Measurements from ENCODE around the gene DENND5A. TPM values are rescaled to one million over a fixed set of nuclear protein-coding genes. Genes with fewer than 3 reads are reported as not detected.
A peak's percentile ranks its signal among the peaks of the same experiment; 100 is the strongest.

The DENND5A gene
- total and polyA plus RNA-seq, 2 of the 8 experiments (the other 6 are each of a cell fraction or from before 2014, with no cell fraction given): 65.7 to 139 TPM

GRCh38 chr11:9266926-9267325 lies 1.8 kb upstream of the DENND5A start:
- H3K18ac ChIP-seq (ENCODE audit: extremely low read depth, low read length): no peak overlapping the region
- H3K4me3 ChIP-seq (ENCODE audit: extremely low read depth in 1 of 4, insufficient read depth in 2 of 4, low read depth in 3 of 4, low read length in 4 of 4): no peak overlapping the region
- H2BK20ac ChIP-seq (ENCODE audit: low read length): 0 out of 2 replicates have a peak overlapping the region, but pooled peaks have one; percentile 82
- no peak for DNase-seq (ENCODE audit: low read depth in 1 of 2, low spot score in 2 of 2)
- no peaks in the 10 kb centered on the region for H3K27me3 ChIP-seq (replicated peaks in 1 of 4; ENCODE audit: control insufficient read depth in 3 of 4, extremely low read depth in 1 of 4, insufficient read depth in 3 of 4, low read length in 3 of 4)
- H4K20me1 ChIP-seq (replicated peaks in 1 of 2; ENCODE audit: control insufficient read depth in 1 of 2, insufficient read depth in 2 of 2, low read length in 2 of 2): peaks cover 2 to 5% of the 10 kb centered on the region in 2 experiments
- no peaks in the 10 kb centered on the region; the same call in 1 of the 2 replicates for H3K79me1 ChIP-seq (ENCODE audit: low read depth, low read length)
- peaks cover 7 to 24% of the 10 kb centered on the region in 2 experiments; a peak in 3 of 4 replicates for H3K79me2 ChIP-seq (ENCODE audit: control insufficient read depth in 1 of 2, insufficient read depth in 2 of 2, low read length in 2 of 2)
- H3K56ac ChIP-seq (replicated peaks; ENCODE audit: insufficient read length, low read depth, low read length): no peak overlapping the region
- H3K4me1 ChIP-seq (replicated peaks in 1 of 4; ENCODE audit: control insufficient read depth in 3 of 4, insufficient read depth in 4 of 4, low read length in 3 of 4): peaks cover 2 to 4% (median 3%) of the 10 kb centered on the region in 4 experiments; a peak in 3 of 7 replicates
- H3K14ac ChIP-seq (ENCODE audit: insufficient read length): no peak overlapping the region
- H2BK12ac ChIP-seq (ENCODE audit: low read depth, low read length): no peak overlapping the region
- H3K4me2 ChIP-seq (ENCODE audit: insufficient read depth in 1 of 2, low read depth in 2 of 2, low read length in 2 of 2): no peak overlapping the region
- H3K27ac ChIP-seq (ENCODE audit: low read depth, low read length): no peak overlapping the region
- CTCF ChIA-PET (ENCODE audit: partially characterized antibody): interaction anchor here (3.1 kb wide), 1 partner anchor 11 kb away, joined by 16 read pairs; no protein-coding TSS in a partner anchor
- H4K5ac ChIP-seq (ENCODE audit: insufficient read length, low read depth, low read length): no peak overlapping the region
- no peak overlapping the region for H2BK120ac ChIP-seq (replicated peaks; ENCODE audit: low read depth, low read length)
- no peak overlapping the region for H2BK15ac ChIP-seq (ENCODE audit: low read length)
- no peak for FAIRE-seq
- no peak overlapping the region for H3K9ac ChIP-seq (replicated peaks in 1 of 4; ENCODE audit: extremely low read depth in 1 of 4, low read depth in 3 of 4, low read length in 3 of 4)
- H4K91ac ChIP-seq (replicated peaks; ENCODE audit: insufficient read length, low read length): no peak overlapping the region
- H4K8ac ChIP-seq (ENCODE audit: extremely low read depth, insufficient read depth, low read length): no peak overlapping the region
- no peak overlapping the region for H3K23ac ChIP-seq (ENCODE audit: insufficient read length)
- no peak overlapping the region for H2AFZ ChIP-seq (ENCODE audit: low read length)
- H3K36me3 ChIP-seq (ENCODE audit: control insufficient read depth in 2 of 4, insufficient read depth in 4 of 4, low read length in 3 of 4): no peaks in the 10 kb centered on the region
- WGBS, 2 experiments (ENCODE audit: extremely low coverage in 1 of 2, insufficient coverage in 1 of 2, insufficient read length in 1 of 2, insufficient replicate concordance in 2 of 2, low coverage in 1 of 2, low lambda C conversion rate in 2 of 2, missing lambda C conversion rate in 1 of 2): 89% methylated on average over 8 of the region's 8 CpGs; no CpG with 5 or more reads in 1 of the 2 experiments
- 0 out of 2 replicates have a peak overlapping the region, but pooled peaks have one; percentile 17 for H2AK5ac ChIP-seq (ENCODE audit: low read depth, low read length)
- POLR2A ChIA-PET (ENCODE audit: partially characterized antibody): interaction anchor here (0.5 to 4.0 kb wide), 3 partner anchors 10 to 142 kb away, joined by 3 to 18 read pairs (median 4); no protein-coding TSS in a partner anchor
- H2BK5ac ChIP-seq (ENCODE audit: low read depth, low read length): no peak overlapping the region
- no peaks in the 10 kb centered on the region for H3K9me3 ChIP-seq (ENCODE audit: insufficient read depth in 2 of 2, low read depth in 1 of 2, low read length in 1 of 2)
- peaks cover 16% of the 10 kb centered on the region for H3K23me2 ChIP-seq (ENCODE audit: low read depth, low read length)
- no peak for TF ChIP-seq EGR1 (IDR thresholded peaks at IDR 0.05; ENCODE audit: borderline replicate concordance, low read depth, low read length)
- no peak for TF ChIP-seq POLR2A (IDR thresholded peaks at IDR 0.05; ENCODE audit: control extremely low read depth in 1 of 2, low read depth in 2 of 2, low read length in 2 of 2)
- no peak for TF ChIP-seq CTCF (IDR thresholded peaks at IDR 0.05; ENCODE audit: control extremely low read depth in 1 of 3, insufficient read depth in 1 of 3, low read depth in 1 of 3, low read length in 3 of 3)
- no peak for TF ChIP-seq BRCA1 (IDR thresholded peaks at IDR 0.05; ENCODE audit: low read depth, low read length)
- TF ChIP-seq ASH2L (IDR thresholded peaks at IDR 0.05; ENCODE audit: low read length): no peak
- no peak for TF ChIP-seq SIN3A (conservative IDR thresholded peaks at IDR 0.05 in 1 of 2, IDR thresholded peaks at IDR 0.05 in 1 of 2; ENCODE audit: low read depth in 1 of 2, low read length in 2 of 2)
- TF ChIP-seq E2F6 (IDR thresholded peaks at IDR 0.05): no peak
- H3K4ac ChIP-seq (replicated peaks; ENCODE audit: insufficient read length, low read depth, low read length): no peak overlapping the region

Measured in H1 (cell line).